OCI-LY3 (cell line): Measurements from ENCODE around the gene PGAM2.

Experiments
- EZH2phosphoT487 ChIP-seq: fragments of 200-600 bp; shearing (Covaris generic); IDR thresholded peaks from 2 replicates; pipeline ENCODE4 v1.6.1; 2018; ENCODE audit warnings: antibody characterized with exemption, mixed run types, low read depth
- TF ChIP-seq, protein P1 (sequence below): fragments of 200-600, 300-600 bp; sonication (generic); IDR thresholded peaks from 2 replicates; pipeline ENCODE4 v1.5.1; 2014; ENCODE audit warnings: antibody characterized with exemption, low read length, low read depth

DNA sequence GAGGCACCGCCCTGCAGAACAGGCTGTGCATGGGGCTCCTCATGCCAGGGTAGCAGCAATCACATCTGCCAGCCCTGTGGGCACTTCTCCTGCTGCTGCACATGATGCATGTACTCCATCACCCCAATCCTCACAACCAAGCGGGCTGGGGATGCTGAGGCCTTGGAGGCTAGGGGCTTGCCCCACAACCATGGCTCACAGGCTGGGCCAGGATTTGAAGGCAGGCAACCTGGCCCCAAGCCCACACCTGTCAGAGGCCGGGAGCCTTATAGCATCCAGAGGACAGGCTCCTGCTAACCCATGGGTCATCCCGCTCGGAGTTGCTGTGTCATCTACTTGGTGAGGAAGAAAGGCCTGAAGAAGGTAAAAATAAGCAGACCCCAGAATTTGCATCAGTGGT, 14.8 kb upstream of the PGAM2 start:
- TF ChIP-seq, protein P1, sequence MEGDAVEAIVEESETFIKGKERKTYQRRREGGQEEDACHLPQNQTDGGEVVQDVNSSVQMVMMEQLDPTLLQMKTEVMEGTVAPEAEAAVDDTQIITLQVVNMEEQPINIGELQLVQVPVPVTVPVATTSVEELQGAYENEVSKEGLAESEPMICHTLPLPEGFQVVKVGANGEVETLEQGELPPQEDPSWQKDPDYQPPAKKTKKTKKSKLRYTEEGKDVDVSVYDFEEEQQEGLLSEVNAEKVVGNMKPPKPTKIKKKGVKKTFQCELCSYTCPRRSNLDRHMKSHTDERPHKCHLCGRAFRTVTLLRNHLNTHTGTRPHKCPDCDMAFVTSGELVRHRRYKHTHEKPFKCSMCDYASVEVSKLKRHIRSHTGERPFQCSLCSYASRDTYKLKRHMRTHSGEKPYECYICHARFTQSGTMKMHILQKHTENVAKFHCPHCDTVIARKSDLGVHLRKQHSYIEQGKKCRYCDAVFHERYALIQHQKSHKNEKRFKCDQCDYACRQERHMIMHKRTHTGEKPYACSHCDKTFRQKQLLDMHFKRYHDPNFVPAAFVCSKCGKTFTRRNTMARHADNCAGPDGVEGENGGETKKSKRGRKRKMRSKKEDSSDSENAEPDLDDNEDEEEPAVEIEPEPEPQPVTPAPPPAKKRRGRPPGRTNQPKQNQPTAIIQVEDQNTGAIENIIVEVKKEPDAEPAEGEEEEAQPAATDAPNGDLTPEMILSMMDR, result no peak
- TF ChIP-seq EZH2phosphoT487, result no peak
